OCI-LY1 (cell line): Measurements from ENCODE around the gene PLEKHA7.
A peak's percentile ranks its signal among the peaks of the same experiment; 100 is the strongest.

Experiments used
- H2AFZ ChIP-seq: fragments of 200-600 bp; sonication (generic), shearing (Covaris generic); 2 replicates; pipeline ENCODE4 v1.6.0; 2014; ENCODE audit warnings: antibody characterized with exemption, mild to moderate bottlenecking, low read length
- H3F3A ChIP-seq: fragments of 200-600 bp; sonication (generic), shearing (Covaris generic); 2 replicates; pipeline ENCODE4 v1.6.0; 2014; ENCODE audit warnings: mild to moderate bottlenecking, antibody characterized with exemption, low read length, moderate library complexity; ENCODE audit not compliant: insufficient read depth
- H3K27ac ChIP-seq: fragments of 200-600 bp; sonication (generic); 2 replicates; pipeline ENCODE4 v1.5.1; 2014; ENCODE audit warnings: low read length, mixed run types, mild to moderate bottlenecking, low read depth; ENCODE audit not compliant: poor library complexity, severe bottlenecking
- H3K27me3 ChIP-seq: fragments of 200-600 bp; sonication (generic); 2 replicates; pipeline ENCODE4 v1.6.0; 2014; ENCODE audit warnings: antibody characterized with exemption, mild to moderate bottlenecking, low read length, moderate library complexity; ENCODE audit not compliant: insufficient read depth
- H3K36me3 ChIP-seq: fragments of 200-600 bp; sonication (generic); 2 replicates; pipeline ENCODE4 v1.6.1; 2014; ENCODE audit warnings: mild to moderate bottlenecking, antibody characterized with exemption, low read length, moderate library complexity, mixed read lengths; ENCODE audit not compliant: insufficient read depth
- H3K4me1 ChIP-seq: fragments of 200-600 bp; sonication (generic); 2 replicates; pipeline ENCODE4 v1.5.1; 2014; ENCODE audit warnings: mild to moderate bottlenecking, low read length, moderate library complexity; ENCODE audit not compliant: insufficient read depth, severe bottlenecking
- H3K4me2 ChIP-seq: fragments of 200-600 bp; sonication (generic), shearing (Covaris generic); 2 replicates; pipeline ENCODE4 v1.6.1; 2014; ENCODE audit warnings: low read length
- H3K4me3 ChIP-seq: fragments of 200-600 bp; sonication (generic); 2 replicates; pipeline ENCODE4 v1.5.1; 2014; ENCODE audit warnings: low read length, low read depth, mild to moderate bottlenecking, mixed read lengths; ENCODE audit not compliant: poor library complexity, severe bottlenecking
- H3K79me2 ChIP-seq: fragments of 200-600 bp; shearing (Covaris generic); 2 replicates; pipeline ENCODE4 v1.6.1; 2016; ENCODE audit warnings: mixed run types, low read length, mixed read lengths; ENCODE audit not compliant: insufficient read depth
- H3K9ac ChIP-seq: fragments of 200-600 bp; sonication (generic), shearing (Covaris generic); 2 replicates; pipeline ENCODE4 v1.6.1; 2014; ENCODE audit warnings: mild to moderate bottlenecking, low read length, mixed read lengths
- H3K9me2 ChIP-seq: fragments of 200-600 bp; sonication (generic), shearing (Covaris generic); 2 replicates; pipeline ENCODE4 v1.6.1; 2014; ENCODE audit warnings: low read depth, mild to moderate bottlenecking, low read length, mixed read lengths
- H3K9me3 ChIP-seq: fragments of 200-600 bp; shearing (Covaris generic); 2 replicates; pipeline ENCODE4 v1.6.1; 2014; ENCODE audit warnings: low read length, mixed read lengths
- H4K20me1 ChIP-seq: fragments of 200-600 bp; sonication (generic), shearing (Covaris generic); 2 replicates; pipeline ENCODE4 v1.6.0; 2016; ENCODE audit warnings: mild to moderate bottlenecking, low read length; ENCODE audit not compliant: insufficient read depth
- EZH2 ChIP-seq: fragments of 200-600 bp; sonication (generic), shearing (Covaris generic); IDR thresholded peaks from 2 replicates; pipeline ENCODE4 v1.8.0; 2017; ENCODE audit warnings: borderline replicate concordance, mixed run types, mild to moderate bottlenecking, antibody characterized with exemption, low read length, moderate library complexity, mixed read lengths
- TF ChIP-seq, protein P1 (sequence below): fragments of 200-600 bp; sonication (generic), shearing (Covaris generic); IDR thresholded peaks from 2 replicates; pipeline ENCODE4 v1.5.1; 2017; ENCODE audit warnings: mild to moderate bottlenecking, antibody characterized with exemption, low read length, moderate library complexity, mixed read lengths

PLEKHA7 gene

GRCh38 chr11:16743478-16743877 is 270.7 kb downstream of the PLEKHA7 start:
- H2AFZ ChIP-seq, result no peak overlapping the region
- no peaks in the 10 kb centered on the region for H4K20me1 ChIP-seq
- no peaks in the 10 kb centered on the region for H3K9me3 ChIP-seq
- H3F3A ChIP-seq, result no peaks in the 10 kb centered on the region
- peaks cover 77% of the 10 kb centered on the region for H3K36me3 ChIP-seq
- H3K27me3 ChIP-seq, result no peaks in the 10 kb centered on the region
- H3K9ac ChIP-seq, result no peak overlapping the region
- H3K4me2 ChIP-seq, result no peak overlapping the region
- H3K4me1 ChIP-seq, result peaks cover 26% of the 10 kb centered on the region
- H3K79me2 ChIP-seq, result peaks cover 63% of the 10 kb centered on the region
- no peaks in the 10 kb centered on the region for H3K9me2 ChIP-seq
- TF ChIP-seq, protein P1, sequence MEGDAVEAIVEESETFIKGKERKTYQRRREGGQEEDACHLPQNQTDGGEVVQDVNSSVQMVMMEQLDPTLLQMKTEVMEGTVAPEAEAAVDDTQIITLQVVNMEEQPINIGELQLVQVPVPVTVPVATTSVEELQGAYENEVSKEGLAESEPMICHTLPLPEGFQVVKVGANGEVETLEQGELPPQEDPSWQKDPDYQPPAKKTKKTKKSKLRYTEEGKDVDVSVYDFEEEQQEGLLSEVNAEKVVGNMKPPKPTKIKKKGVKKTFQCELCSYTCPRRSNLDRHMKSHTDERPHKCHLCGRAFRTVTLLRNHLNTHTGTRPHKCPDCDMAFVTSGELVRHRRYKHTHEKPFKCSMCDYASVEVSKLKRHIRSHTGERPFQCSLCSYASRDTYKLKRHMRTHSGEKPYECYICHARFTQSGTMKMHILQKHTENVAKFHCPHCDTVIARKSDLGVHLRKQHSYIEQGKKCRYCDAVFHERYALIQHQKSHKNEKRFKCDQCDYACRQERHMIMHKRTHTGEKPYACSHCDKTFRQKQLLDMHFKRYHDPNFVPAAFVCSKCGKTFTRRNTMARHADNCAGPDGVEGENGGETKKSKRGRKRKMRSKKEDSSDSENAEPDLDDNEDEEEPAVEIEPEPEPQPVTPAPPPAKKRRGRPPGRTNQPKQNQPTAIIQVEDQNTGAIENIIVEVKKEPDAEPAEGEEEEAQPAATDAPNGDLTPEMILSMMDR, result no peak
- no peak for TF ChIP-seq EZH2
- no peak overlapping the region for H3K27ac ChIP-seq
- H3K4me3 ChIP-seq, result no peak overlapping the region

DNA sequence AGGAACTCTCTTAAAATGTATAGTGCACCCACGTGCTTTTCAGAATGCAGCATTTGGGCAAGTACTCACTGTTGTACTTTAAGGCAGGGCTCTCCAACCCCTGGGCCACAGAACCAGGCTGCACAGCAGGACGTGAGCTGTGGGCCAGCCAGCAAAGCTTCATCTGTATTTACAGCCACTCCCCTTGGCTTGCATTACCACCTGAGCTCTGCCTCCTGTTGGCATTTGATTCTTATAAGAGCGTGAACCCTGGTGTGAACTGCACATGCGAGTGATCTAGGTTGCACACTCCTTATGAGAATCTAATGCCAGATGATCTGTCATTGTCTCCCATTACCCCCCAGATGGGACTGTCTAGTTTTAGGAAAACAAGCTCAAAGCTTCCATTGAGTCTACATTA is 272.7 kb downstream of the PLEKHA7 start:
- no peaks in the 10 kb centered on the region for H4K20me1 ChIP-seq
- no peaks in the 10 kb centered on the region for H3K27me3 ChIP-seq

DNA sequence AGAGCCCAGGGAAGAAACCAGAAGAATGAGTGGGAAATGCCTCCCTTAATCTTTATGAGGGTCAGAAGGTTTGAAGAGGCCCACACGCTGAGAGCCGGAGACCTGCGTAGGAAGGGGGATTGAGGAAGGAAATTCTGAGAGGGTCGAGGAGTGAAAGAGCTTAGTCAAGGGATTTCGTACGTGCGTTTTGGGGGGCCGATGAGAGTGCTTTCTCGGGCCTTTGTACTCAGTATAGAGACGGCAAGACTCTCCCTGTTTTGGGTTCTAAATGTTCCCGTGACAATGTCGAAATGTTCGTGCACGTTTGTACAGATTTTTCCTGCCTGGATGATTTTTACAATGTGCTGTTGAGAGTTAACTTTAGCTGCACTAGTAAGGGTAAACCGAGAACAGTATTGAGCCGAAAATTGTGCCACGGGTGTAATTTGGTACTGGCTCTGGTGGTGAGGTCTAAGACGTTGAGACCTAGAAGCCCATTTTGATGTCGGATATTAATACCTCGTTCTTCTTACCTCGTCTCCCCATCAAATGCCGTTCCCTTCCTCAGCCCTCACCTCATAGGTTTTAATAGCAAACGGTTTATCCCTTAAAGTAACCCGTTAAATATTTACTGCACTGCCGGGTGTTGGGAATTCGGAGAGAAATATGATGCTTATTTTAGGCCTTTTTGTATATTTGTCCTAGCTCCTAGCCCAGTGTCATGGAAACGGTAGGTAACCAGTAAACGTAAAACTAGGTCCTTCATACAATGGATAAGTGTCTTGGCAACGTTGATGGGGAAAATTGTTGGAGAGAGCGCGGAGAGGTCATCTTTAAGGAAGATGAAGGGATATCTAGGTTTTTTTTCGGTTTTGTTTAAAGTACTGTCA is 275.0 kb downstream of the PLEKHA7 start:
- Histone ChIP-seq H3K36me3 (peaks cover 34% of the 10 kb centered on the region), H2AFZ (no peak overlapping the region), H3K9me2 (no peaks in the 10 kb centered on the region), H3K4me1 (peaks cover 31% of the 10 kb centered on the region), H3K27ac (peak overlapping the region; percentile 55), H3F3A (no peaks in the 10 kb centered on the region), H3K4me3 (peak overlapping the region; percentile 77), H3K27me3 (no peaks in the 10 kb centered on the region), H4K20me1 (no peaks in the 10 kb centered on the region), H3K4me2 (peak overlapping the region; percentile 84), H3K9me3 (no peaks in the 10 kb centered on the region), H3K9ac (peak overlapping the region; percentile 87), H3K79me2 (peaks cover 55% of the 10 kb centered on the region)
- no peak for TF ChIP-seq EZH2
- TF ChIP-seq, protein P1, result no peak

More for the DNA sequence above, 272.7 kb downstream of the PLEKHA7 start:
- Histone ChIP-seq H3K9ac (no peak overlapping the region), H3F3A (no peaks in the 10 kb centered on the region), H2AFZ (no peak overlapping the region), H3K4me1 (peaks cover 31% of the 10 kb centered on the region), H3K9me3 (no peaks in the 10 kb centered on the region), H3K9me2 (no peaks in the 10 kb centered on the region), H3K79me2 (peaks cover 63% of the 10 kb centered on the region), H3K4me3 (no peak overlapping the region), H3K4me2 (no peak overlapping the region; the same call in 1 of the 2 replicates), H3K27ac (no peak overlapping the region), H3K36me3 (peaks cover 57% of the 10 kb centered on the region)
- no peak for TF ChIP-seq EZH2
- TF ChIP-seq, protein P1, result no peak
